HUES64 (cell line): ENCODE data around the gene ZBP1.

Source experiments
- H3K27ac ChIP-seq: 2 replicates; pipeline ENCODE4 v1.7.0; 2013; ENCODE audit warnings: low read depth, low read length, inconsistent platforms
- H3K27me3 ChIP-seq: 2 replicates; pipeline ENCODE4 v1.6.1; 2013; ENCODE audit warnings: mild to moderate bottlenecking, low read length; ENCODE audit not compliant: insufficient read depth
- H3K36me3 ChIP-seq: 2 replicates; pipeline ENCODE4 v1.6.1; 2013; ENCODE audit warnings: mild to moderate bottlenecking, low read length; ENCODE audit not compliant: insufficient read depth
- H3K4me1 ChIP-seq: 2 replicates; pipeline ENCODE4 v1.6.1; 2013; ENCODE audit warnings: mild to moderate bottlenecking, low read length, moderate library complexity; ENCODE audit not compliant: insufficient read depth
- H3K4me3 ChIP-seq: 2 replicates; pipeline ENCODE4 v1.5.1; 2013; ENCODE audit warnings: mild to moderate bottlenecking, low read length, moderate library complexity
- H3K9ac ChIP-seq: 2 replicates; pipeline ENCODE4 v1.6.1; 2013; ENCODE audit warnings: mild to moderate bottlenecking, low read depth, low read length
- H3K9me3 ChIP-seq: 2 replicates; pipeline ENCODE4 v1.6.1; 2013; ENCODE audit warnings: low read depth, low read length; ENCODE audit not compliant: insufficient read depth
- WGBS: fragments of 150-250, 120-280 bp; methylation state at CpG from one replicate; pipeline ENCODE4 v1.1.7; 2013; ENCODE audit warnings: missing lambda C conversion rate; 5-methylcytosine and 5-hydroxymethylcytosine counted together

The ZBP1 gene

GRCh38 chr20:57580478-57581201 is 39.6 kb downstream of the ZBP1 start:
- Histone ChIP-seq H3K27ac (no peak overlapping the region), H3K4me1 (peaks cover 10% of the 10 kb centered on the region), H3K4me3 (no peak overlapping the region), H3K9me3 (no peaks in the 10 kb centered on the region), H3K36me3 (no peaks in the 10 kb centered on the region), H3K27me3 (no peaks in the 10 kb centered on the region), H3K9ac (no peak overlapping the region)
- WGBS, result 92% methylated on average over 13 of the region's 13 CpGs

- Histone ChIP-seq H3K4me3 (no peak overlapping the region), H3K36me3 (no peaks in the 10 kb centered on the region), H3K27me3 (no peaks in the 10 kb centered on the region), H3K9me3 (no peaks in the 10 kb centered on the region), H3K9ac (no peak overlapping the region), H3K4me1 (peaks cover 10% of the 10 kb centered on the region), H3K27ac (no peak overlapping the region)
- WGBS, result 85% methylated on average over 21 of the region's 21 CpGs
Observed at GRCh38 chr20:57579898-57580447, 40.3 kb downstream of the ZBP1 start.

- Histone ChIP-seq H3K4me1 (peaks cover 10% of the 10 kb centered on the region), H3K27ac (no peak overlapping the region), H3K9me3 (no peaks in the 10 kb centered on the region), H3K36me3 (no peaks in the 10 kb centered on the region), H3K9ac (no peak overlapping the region), H3K27me3 (no peaks in the 10 kb centered on the region), H3K4me3 (no peak overlapping the region)
- WGBS, result 83% methylated on average over 11 of the region's 11 CpGs
Observed at GRCh38 chr20:57579331-57579897, 40.8 kb downstream of the ZBP1 start.

GRCh38 chr20:57578476-57579165 is 41.6 kb downstream of the ZBP1 start:
- peaks cover 16% of the 10 kb centered on the region for H3K4me1 ChIP-seq
- no peaks in the 10 kb centered on the region for H3K27me3 ChIP-seq
- no peaks in the 10 kb centered on the region for H3K36me3 ChIP-seq
- 91% methylated on average over 10 of the region's 10 CpGs for WGBS
- H3K9me3 ChIP-seq, result no peaks in the 10 kb centered on the region
- H3K4me3 ChIP-seq, result no peak overlapping the region
- no peak overlapping the region for H3K9ac ChIP-seq
- no peak overlapping the region for H3K27ac ChIP-seq

- H3K36me3 ChIP-seq, result no peaks in the 10 kb centered on the region
- H3K4me3 ChIP-seq, result no peak overlapping the region
- no peaks in the 10 kb centered on the region for H3K9me3 ChIP-seq
- H3K27ac ChIP-seq, result no peak overlapping the region
- H3K27me3 ChIP-seq, result no peaks in the 10 kb centered on the region
- H3K9ac ChIP-seq, result no peak overlapping the region
- WGBS, result 93% methylated on average over 9 of the region's 10 CpGs
- peaks cover 20% of the 10 kb centered on the region for H3K4me1 ChIP-seq
Observed at GRCh38 chr20:57577679-57578475, 42.3 kb downstream of the ZBP1 start.

- Histone ChIP-seq H3K9ac (no peak overlapping the region), H3K9me3 (no peaks in the 10 kb centered on the region), H3K27me3 (no peaks in the 10 kb centered on the region), H3K4me1 (peaks cover 17% of the 10 kb centered on the region), H3K27ac (no peak overlapping the region), H3K36me3 (no peaks in the 10 kb centered on the region), H3K4me3 (no peak overlapping the region)
- WGBS, result 72% methylated on average over 6 of the region's 6 CpGs
Observed at GRCh38 chr20:57576617-57577550, 43.3 kb downstream of the ZBP1 start.

- Histone ChIP-seq H3K27ac (no peak overlapping the region), H3K4me1 (peaks cover 17% of the 10 kb centered on the region), H3K27me3 (no peaks in the 10 kb centered on the region), H3K4me3 (no peak overlapping the region), H3K36me3 (no peaks in the 10 kb centered on the region), H3K9ac (no peak overlapping the region), H3K9me3 (no peaks in the 10 kb centered on the region)
- WGBS, result 88% methylated on average over 2 of the region's 2 CpGs
Observed at GRCh38 chr20:57576002-57576401, 44.2 kb downstream of the ZBP1 start.

GRCh38 chr20:57574954-57575353 is 45.3 kb downstream of the ZBP1 start:
- no peak overlapping the region for H3K4me3 ChIP-seq
- no peaks in the 10 kb centered on the region for H3K27me3 ChIP-seq
- no peak overlapping the region for H3K9ac ChIP-seq

GRCh38 chr20:57573894-57574293 is 46.3 kb downstream of the ZBP1 start:
- H3K9ac ChIP-seq, result no peak overlapping the region; the same call in 1 of the 2 replicates
- H3K27me3 ChIP-seq, result no peaks in the 10 kb centered on the region
- H3K27ac ChIP-seq, result no peak overlapping the region
- no peak overlapping the region for H3K4me3 ChIP-seq
- H3K36me3 ChIP-seq, result no peaks in the 10 kb centered on the region
- H3K9me3 ChIP-seq, result no peaks in the 10 kb centered on the region
- WGBS, result 85% methylated on average over 5 of the region's 5 CpGs
- peaks cover 17% of the 10 kb centered on the region for H3K4me1 ChIP-seq

More at GRCh38 chr20:57574954-57575353, 45.3 kb downstream of the ZBP1 start:
- no peaks in the 10 kb centered on the region for H3K9me3 ChIP-seq
- no peaks in the 10 kb centered on the region for H3K36me3 ChIP-seq
- peaks cover 17% of the 10 kb centered on the region for H3K4me1 ChIP-seq
- no peak overlapping the region for H3K27ac ChIP-seq

GRCh38 chr20:57573242-57573641 is 47.0 kb downstream of the ZBP1 start:
- 38% methylated on average over 12 of the region's 12 CpGs for WGBS
- Histone ChIP-seq H3K27ac (no peak overlapping the region), H3K36me3 (no peaks in the 10 kb centered on the region), H3K9ac (no peak overlapping the region; the same call in 1 of the 2 replicates), H3K4me3 (no peak overlapping the region), H3K9me3 (no peaks in the 10 kb centered on the region), H3K4me1 (peaks cover 17% of the 10 kb centered on the region), H3K27me3 (no peaks in the 10 kb centered on the region)
